ENCODE measurements around the gene RPL38.

- TF ChIP-seq POLR2A (IDR thresholded peaks at IDR 0.05; ENCODE audit: low read depth, low read length) (no peak), TAF1 (IDR thresholded peaks at IDR 0.05; ENCODE audit: low read depth, low read length) (no peak)
Observed at GRCh38 chr17:74222399-74222798, 18.9 kb downstream of the RPL38 start.
